HG03571 (cell line): ENCODE measurements around the gene LHX6.

Experiments used
- ATAC-seq: cut with Tn5 transposase; IDR thresholded peaks from one replicate; pipeline ENCODE4 v1.9.1; 2021; ENCODE audit not compliant: unreplicated experiment

The LHX6 gene

DNA sequence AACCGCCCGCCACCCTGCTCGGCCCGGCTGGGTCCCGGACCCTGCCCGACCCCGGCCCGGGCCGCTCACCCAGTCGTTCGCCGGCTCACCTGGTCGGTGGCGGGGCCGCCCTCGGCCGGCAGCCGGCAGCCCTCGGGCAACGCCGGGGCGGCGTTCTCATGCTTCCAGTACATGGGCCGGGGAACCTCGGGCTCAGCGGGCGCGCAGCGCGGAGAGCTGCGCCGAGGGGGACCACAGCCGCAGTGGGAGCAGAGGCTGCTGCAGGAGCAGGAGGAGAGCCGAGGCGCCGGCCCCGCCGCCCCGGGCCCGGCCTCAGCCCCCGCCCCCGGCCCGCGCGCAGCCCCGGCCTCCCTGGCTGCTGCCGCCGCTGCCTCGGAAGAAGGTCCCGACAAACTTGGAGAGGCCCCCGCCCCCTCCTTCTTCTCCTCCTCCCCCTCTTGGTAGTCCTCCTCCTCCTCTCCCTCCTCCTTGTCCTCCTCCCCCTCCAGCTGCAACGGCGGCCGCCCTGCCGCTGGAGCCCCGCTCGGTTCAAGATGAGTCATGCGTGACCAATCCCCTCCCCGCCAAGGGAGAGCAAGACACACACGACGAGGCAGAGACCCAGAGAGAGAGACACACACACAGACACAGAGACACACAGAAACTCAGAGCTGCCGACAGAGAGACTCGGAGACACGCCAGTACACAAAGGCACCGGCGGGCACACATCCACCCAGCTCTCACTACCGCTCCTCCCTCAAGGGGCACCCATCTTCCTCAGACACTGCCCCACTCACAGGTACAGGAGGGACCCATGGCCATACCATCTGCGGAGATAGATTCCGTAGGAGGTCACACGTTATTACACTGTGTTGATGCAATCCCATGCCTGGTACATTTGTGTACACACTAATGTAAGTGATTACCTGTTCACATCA, at the start of gene LHX6:
LHX6 (minus strand) TSS at position 390 of the 917 bp plus-strand sequence; CDS start at position 173, 217 bp downstream.
- no peak for ATAC-seq

DNA sequence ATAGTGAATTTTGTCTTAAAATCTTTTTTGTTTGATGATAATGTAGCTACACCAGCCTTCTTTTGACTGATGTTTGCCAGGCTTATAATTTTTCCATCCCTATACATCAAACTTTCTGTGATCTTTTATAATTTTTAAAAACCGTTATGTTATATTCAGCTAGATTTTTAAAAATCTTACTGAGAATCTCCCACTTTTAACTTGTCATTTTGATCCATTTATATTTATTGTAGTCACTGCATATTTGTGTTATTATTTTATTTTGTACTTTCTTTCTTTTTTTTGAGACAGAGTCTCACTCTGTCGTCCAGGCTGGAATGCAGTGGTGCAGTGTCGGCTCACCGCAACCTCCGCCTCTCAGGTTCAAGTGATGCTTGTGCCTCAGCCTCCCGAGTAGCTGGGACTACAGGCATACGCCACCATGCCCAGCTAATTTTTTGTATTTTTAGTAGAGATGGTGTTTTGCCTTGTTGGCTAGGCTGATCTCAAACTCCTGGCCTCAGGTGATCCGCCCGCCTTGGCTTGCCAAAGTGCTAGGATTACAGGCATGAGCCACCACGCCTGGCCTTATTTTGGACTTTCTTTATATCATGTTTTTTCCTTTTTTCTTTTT, 48.6 kb upstream of the LHX6 start:
- ATAC-seq, result no peak

DNA sequence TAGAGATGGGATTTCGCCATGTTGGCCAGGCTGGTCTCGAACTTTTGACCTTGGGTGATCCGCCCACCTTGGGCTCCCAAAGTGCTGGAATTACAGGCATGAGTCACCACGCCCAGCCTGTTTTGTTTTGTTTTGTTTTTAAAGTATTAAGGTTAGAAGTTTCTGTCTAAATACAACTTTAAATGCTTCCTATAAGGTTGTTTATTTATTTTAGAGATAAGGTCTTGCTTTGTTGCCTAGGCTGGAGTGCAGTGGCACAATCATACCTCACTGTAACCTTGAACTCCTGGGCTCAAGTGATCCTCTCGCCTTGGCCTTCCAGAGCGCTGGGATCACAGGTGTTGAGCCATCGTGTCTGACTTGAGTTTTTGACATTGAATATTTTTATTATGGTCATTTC, 47.3 kb upstream of the LHX6 start:
- no peak for ATAC-seq

DNA sequence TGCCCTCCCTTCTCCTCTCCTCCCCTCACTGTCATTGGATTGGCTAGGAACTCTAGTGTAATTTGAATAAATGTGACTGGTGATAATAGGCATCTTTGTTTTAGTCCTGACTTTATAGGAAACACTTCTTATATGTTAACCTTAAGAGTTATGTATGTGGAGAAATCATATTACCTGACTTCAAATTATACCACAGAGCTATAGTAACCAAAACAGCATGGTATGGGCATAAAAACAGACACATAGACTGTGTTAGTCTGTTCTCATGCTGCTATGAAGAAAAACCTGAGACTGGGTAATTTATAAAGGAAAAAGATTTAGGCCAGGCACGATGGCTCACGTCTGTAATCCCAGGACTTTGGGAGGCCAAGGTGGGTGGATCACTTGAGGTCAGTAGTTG, 45.3 kb upstream of the LHX6 start:
- no peak for ATAC-seq

DNA sequence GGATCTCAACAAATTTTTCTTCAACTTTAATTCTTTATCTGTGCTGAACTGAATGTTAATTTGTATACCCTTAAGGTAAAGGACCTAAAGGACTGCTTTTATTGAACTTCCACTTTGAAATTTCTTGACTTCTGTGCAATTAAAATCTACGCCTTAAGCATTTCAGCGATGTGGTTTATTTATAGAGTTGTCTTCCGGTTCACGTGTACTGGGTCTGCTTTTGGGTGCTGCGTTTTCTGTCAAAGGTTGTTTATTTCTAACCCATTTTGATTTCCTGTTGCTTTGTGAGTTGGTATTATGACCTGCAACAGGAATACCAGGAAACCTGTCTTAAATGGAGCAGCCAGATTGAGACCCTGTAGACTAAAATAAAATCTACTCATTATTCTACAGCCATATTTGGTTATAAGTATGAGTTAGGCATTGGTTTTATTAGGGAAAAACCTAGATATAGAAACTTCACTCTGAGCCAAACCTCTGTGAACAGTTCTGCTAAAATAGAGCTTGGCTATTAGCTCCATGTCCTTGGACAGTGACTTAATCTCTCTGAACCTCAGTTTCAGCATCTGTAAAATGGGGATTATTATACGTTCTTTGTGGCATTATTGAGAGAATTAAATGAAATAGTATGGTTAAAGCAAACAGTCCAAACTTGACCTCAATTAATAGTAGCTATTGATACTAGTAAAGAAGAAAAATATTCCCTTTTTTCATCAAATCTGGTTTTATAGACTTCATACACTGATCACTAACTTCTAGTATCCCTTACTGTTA, 39.5 kb upstream of the LHX6 start:
- ATAC-seq, result no peak

DNA sequence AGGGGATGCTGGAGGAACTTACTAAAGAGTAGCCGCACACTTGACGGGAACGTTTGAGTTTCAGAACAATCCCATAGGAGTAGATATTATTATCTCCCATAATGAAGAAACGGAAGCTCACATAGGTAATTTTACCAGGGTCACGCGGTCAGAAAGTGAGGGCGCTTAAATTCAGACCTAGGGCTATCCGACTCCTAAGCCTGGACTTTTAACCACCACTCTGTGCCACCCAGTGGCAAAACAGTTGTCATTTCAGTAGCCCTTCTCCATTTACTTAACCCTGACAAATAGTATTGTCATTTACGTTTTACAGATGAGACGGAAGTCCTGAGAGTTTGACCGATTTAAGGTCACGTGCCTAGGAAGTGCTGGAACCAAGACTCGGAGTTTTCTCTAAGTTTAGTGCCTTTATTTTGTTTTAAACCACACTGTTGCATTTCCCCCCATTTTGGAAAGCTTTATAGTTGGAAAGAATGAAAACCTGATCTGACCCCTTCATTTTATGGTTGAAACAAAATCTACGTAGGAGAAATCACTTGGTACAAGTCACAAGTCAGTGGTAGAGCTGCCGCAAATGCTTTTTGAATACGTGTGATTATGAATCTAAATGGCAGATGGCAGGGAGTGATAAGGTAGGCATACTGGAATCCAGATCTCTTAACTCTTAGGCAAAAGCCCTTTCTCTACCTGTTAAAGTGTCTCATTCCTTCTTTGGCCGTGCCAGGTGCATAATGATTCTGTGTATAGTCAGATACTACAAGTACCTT, 36.6 kb upstream of the LHX6 start:
- peak; percentile 37 for ATAC-seq

DNA sequence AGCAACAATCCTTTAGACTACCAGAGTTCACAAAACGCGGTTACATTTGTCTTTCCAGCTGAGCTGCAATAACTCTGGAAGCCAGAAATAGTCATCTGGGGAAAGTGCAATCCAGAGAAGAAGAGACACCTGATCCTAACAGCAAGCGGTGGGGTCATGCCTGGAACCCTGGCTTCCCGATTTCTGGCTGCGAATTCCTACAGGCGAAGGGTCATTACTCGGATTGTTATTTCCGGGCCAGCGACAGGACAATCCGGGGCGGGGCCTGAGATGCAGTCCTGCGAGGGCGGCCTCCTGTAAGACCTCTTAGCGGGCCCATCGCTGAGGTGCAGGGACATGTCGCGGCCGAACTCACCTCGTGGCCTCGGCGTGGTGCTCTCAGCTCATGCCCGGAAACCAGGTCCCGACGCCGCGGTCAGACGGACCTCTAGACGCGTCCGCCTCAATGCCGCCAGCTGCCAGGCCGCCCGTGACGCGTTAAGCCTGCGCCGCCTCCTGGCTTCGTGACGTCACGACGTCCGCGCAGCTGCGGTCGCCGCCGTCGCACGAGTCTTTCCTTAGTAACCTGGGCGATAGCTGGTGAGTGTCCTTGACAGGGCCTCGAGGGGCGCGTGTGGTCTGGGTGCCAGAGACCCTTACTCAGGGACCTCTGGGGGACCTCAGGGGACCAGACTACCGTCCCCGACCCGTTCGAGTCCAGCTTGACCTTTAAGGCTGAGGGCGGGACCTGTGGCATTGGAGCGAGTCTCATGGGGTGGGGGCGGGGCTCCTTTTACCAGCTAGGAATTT, 35.8 kb upstream of the LHX6 start, which contains the start of the genes MRRF and RBM18:
MRRF (plus strand) TSS at position 523 of the 789 bp plus-strand sequence. CDS start 6,010 bp downstream, outside the sequence.
RBM18 (minus strand) TSS at position 481 of the 789 bp plus-strand sequence. CDS start 3,348 bp downstream, outside the sequence.
- ATAC-seq, result peak; percentile 75

DNA sequence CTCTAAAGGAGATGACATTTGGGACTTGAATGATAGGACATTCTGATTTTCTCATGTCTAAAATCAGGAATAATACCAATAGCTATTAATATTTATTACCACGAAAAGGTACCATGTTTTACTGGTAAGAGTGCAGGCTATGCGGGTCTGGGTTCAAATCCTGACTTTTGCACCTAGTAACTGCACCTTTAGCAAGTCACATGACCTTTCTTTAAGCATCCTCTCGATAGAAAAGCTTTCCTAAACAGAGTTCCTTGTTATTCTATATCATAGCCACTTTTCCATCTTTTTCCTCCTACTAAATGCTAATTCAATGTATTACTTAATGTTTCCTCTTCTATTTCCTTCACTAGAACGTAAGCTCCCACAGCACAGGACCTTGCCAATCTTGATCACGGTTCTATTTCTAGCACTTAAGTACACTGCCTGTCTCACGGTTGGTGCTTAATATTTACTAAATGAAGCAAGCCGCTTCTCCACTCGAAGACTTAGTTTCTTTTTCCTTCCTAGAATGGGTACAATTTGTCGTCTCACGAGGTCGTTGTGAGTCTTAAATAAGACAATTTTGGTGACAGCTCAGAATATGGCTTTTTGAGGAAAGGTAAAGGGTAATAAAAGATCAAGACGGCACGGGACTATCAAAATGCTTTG, 35.1 kb upstream of the LHX6 start:
- ATAC-seq, result no peak

DNA sequence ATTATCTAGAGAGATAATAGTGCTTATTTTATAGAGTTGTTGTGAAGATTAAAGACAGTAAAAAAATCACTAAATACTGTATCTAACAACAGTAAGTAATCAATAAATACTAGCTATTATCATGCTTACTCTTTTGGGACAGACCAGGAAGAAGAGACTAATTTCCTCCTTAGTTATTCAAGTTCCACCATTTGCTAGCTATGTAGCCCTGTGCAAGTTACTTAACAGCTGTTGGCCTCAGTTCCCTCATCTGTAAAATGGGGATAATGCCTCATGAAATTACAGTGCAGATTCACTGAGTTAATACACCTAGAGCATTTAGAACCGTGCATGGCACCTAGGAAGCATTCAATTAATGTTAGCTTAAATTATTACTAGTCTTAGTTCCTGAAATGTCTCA, 33.3 kb upstream of the LHX6 start:
- no peak for ATAC-seq

DNA sequence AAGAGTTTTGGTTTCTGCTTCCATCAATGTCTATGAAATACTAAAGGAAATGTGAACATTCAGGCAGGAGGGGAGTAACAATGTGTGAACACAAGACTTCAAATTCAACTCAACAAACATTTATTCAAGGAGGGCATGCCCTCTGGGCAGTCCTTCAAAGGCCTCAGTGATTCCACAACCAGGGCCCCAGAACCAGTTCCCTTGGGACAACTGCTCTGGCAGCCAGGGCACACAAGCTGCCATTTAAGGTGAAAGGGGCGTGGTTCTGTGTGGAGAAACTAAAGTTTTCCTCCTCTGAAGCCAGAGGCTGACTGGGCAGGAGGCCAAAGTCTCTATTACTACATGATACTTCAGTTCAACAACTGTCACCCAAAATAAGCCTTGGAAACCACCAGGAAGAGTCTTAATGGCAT, 32.7 kb upstream of the LHX6 start:
- no peak for ATAC-seq

DNA sequence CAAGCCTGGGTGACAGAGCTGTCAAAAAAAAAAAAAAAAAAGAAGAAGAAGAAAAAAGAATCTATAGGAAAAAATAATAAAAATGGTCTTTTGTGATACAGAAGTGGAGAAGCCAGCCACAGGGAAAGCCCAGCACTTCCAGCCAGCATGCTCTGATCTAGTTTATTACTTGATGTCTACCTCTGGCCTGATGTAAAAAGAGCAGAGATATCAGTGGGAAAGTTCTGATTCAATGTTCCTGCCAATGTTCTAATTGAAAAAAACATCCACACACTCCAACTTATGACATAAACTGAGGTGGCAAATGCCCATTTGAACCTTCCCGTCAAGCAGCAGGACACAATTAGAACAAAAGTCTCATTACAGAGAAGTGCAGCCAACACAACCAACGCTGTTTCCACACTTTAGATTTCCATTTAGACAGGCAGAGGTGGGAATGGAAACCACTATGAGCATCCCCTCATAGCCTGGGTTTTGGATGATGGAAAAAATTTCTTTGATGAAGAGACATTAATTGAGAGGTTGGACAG, 30.2 kb upstream of the LHX6 start:
- ATAC-seq, result no peak

DNA sequence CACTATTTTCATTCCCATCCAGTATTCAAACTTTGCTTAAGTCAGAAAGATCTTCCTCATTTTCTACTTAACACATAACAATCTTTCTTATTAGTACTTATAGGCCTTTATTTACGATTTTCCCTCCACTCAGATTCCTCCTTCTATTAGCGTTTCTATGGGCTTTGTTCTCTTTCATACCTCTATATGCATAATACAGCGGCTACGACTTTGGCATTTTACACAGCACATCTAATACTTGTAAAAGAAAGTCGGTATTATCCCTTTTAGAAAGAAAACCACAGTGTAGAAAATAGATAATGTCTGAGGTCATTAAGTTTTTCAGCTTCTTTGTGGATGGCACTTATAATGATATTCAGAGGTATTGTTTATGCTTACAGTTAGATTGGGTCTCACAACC, 27.4 kb upstream of the LHX6 start:
- ATAC-seq, result no peak

DNA sequence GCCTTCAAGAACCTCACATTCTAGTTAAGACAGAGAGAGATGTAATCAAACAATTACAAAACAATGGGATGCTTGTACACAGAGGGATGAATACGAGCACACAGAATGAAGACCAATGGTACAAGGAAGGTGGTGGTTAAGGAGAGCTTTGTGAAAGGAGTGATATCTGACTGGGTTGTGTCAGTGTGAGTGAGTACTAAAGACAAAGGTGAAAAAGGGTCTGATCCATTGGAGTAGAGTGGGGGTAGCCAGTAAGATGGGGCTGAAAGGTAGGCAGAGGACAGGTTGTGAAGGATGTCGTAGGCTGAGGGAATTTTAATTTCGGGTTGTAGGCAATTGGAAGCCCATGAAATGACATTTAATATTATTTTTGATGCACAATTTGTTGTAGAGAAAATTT, 26.0 kb upstream of the LHX6 start:
- no peak for ATAC-seq

DNA sequence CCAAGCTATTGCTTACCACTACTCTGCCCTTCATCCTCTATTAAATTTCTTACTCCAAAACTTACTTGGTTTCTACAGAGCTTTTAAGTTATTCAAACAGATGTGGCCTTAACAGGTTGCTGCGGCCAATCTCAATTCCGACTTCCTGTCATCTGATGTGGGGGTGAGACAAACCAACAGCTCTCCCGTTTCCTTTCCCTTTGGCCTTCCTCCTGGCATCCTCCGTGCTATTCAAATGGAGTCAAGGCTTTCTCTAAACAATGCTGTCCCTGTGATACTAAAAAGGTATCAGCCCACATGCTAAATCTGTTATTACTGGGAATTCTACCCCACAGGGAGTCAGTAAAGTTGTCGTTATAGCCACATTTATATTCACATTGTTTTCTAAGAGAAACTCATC, 24.0 kb upstream of the LHX6 start:
- ATAC-seq, result no peak

DNA sequence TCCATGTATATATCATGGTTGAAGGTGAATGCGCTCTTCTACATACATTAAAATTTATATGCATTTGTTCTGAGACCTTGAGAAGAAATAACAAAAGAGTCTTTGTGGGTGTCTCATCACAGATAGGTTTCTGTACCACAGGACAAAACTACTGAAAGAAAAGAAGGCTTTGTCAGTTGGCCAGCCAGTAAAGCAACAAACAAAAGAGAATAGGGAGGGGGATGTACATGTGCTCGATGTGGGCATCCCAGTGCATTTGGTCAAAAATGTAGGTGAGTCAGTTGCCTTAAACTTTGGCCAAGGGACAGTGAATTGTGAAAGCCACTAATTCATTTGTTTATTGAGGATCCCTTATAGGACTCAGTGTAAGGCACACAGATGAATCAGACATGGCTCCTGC, 22.6 kb upstream of the LHX6 start:
- ATAC-seq, result no peak

DNA sequence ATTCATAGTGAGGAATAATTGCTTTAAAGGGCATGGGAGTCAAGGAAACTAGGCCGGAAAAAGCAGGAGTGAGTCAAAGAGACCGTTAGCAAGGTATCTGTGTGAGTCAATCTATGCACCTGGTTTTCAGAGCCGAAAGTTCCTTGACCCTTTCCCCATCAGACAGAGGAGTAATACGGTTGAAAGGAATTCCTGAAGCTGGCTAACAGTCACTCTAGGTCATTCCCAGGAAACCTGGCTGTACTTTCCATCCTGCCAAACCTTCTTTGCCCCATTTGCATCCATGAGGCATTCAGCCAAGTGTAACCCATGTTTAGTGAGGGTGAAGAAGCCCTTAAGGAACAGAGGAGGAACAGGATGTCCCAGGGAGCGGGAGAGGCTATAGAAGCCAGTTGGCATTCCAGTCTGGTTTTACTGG, 19.7 kb upstream of the LHX6 start:
- ATAC-seq, result no peak

DNA sequence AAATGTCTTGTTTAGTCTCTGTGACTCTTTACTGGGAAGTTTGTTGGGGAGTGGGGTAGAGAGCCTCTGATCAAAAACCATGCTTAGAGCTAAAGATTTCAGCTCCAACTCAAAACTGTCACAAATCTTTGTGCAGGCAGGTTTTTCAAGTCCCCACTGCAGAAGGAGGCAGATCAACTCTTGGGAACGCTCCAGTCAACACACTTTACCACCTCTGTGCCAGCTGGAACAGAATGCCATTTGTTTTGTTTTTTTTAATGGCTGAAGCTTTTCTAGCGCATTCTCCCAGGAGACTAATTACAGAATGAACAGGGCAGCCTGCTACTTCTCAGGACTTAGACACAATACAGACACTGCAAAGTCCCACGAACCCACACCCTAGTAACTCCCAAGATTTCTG, 17.9 kb upstream of the LHX6 start:
- ATAC-seq, result no peak

DNA sequence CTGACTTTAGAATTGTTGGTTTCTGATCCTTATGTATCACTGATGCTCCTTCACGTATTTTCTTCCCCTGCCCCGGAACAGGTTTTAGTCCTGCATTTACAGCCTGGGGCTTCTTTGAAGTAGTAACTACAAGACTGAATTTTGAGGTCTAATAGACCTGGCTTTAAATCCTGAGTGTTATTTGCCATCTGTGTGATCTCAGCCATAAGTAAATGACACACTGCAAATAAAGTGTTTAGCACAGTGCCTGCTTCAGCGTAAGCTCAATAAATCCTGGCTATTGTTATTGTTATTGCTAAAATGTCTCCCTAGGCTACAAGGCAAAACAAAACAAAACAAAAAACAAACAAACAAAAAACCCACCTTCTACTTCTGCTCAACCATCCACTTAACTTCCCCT, 15.6 kb upstream of the LHX6 start:
- no peak for ATAC-seq

DNA sequence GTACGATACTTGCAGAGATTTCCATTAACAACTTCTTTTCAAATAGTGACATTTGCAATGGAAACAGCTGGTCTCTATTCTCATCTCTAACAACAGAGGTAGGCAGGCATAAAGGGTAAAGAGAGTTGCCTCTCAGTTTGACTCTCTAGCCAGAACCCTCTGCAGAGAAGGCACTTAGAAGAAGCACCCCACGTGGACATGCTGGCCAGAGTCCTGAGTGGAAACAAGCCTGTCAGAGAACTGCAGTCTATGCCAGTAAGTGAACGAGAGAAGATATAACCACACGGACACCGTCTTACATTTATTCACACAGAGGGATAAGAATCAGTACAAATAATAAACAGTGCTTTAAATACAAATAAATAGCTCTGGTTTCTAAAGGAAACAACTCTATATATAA, 11.0 kb upstream of the LHX6 start:
- no peak for ATAC-seq
